ENCODE data around the gene RPP25. TPM values are rescaled to one million over a fixed set of nuclear protein-coding genes. Genes with fewer than 3 reads are reported as not detected.

Gene RPP25
- total RNA-seq, 1 experiment from 2014 or later: 22.5 TPM

DNA sequence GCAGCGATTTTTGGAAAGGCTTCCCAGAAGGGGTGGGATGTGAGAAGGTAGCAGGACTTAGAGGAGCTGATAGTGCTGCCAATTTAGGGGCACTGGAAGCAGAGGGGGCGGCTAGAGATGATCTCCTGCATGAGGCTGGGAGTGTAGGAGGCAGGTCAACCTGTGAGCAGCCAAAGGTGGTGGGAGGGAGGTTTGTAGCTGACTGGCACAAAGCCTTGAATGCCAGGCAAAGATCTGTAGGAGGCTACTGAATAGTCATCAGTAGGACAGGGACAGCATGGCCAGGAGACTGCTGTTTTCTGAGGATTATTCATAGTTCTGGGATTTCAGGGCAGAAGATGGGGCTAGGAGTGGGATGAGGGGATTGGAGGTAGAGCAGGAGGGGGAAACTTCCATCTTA is 41.0 kb upstream of the RPP25 start:
- H3K27me3 ChIP-seq (replicated peaks; ENCODE audit: insufficient read depth, low read depth, low read length, poor library complexity): peaks cover 6% of the 10 kb centered on the region
- POLR2A ChIA-PET (ENCODE audit: low non-redundant PET): no interaction called here

DNA sequence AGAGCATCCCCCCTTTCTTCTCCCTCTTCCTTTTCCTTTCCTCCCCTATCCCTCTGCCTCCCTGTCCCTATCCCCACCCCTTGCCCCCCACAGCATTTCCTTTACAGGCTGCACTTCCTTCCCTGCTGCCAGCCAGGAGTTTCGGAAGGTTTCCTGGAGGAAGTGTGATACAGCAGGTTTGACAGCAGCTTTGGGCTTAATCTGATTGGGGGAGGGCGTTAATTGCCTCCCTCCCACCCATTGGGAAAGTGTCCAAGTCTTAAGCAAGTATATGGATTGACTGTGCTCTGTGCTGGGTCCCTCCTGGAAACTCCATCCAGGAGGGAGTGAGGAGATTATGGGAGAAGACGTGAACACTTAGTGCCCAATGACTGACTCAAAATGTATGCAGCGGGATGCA is 40.6 kb upstream of the RPP25 start:
- peaks cover 5% of the 10 kb centered on the region for H3K4me1 ChIP-seq (ENCODE audit: insufficient read depth, low read length, poor library complexity, severe bottlenecking)
- no peaks in the 10 kb centered on the region for H3K36me3 ChIP-seq (ENCODE audit: insufficient read depth, low read length, poor library complexity, severe bottlenecking)
- peaks cover 6% of the 10 kb centered on the region for H3K27me3 ChIP-seq (replicated peaks; ENCODE audit: insufficient read depth, low read depth, low read length, poor library complexity)
- no TSS peak for BruUV-seq (replicated peaks)
- H3K27ac ChIP-seq (ENCODE audit: low read depth, low read length, poor library complexity, severe bottlenecking): no peak overlapping the region
- ChIA-PET POLR2A (ENCODE audit: low non-redundant PET) (no interaction called here), CTCF (interaction anchor here (0.7 kb wide), 1 partner anchor 625 kb away, joined by 3 read pairs; no protein-coding TSS in a partner anchor)
- no peak overlapping the region for H3K4me3 ChIP-seq (ENCODE audit: low read depth, low read length, poor library complexity, severe bottlenecking)
- TF ChIP-seq EZH2 (IDR thresholded peaks at IDR 0.05; ENCODE audit: borderline replicate concordance, low read depth, low read length, poor library complexity, severe bottlenecking): no peak
- TF ChIP-seq, protein P1, sequence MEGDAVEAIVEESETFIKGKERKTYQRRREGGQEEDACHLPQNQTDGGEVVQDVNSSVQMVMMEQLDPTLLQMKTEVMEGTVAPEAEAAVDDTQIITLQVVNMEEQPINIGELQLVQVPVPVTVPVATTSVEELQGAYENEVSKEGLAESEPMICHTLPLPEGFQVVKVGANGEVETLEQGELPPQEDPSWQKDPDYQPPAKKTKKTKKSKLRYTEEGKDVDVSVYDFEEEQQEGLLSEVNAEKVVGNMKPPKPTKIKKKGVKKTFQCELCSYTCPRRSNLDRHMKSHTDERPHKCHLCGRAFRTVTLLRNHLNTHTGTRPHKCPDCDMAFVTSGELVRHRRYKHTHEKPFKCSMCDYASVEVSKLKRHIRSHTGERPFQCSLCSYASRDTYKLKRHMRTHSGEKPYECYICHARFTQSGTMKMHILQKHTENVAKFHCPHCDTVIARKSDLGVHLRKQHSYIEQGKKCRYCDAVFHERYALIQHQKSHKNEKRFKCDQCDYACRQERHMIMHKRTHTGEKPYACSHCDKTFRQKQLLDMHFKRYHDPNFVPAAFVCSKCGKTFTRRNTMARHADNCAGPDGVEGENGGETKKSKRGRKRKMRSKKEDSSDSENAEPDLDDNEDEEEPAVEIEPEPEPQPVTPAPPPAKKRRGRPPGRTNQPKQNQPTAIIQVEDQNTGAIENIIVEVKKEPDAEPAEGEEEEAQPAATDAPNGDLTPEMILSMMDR (conservative IDR thresholded peaks at IDR 0.05; ENCODE audit: low read depth, low read length): no peak
- H3K9me3 ChIP-seq (ENCODE audit: low read depth, low read length, poor library complexity, severe bottlenecking): no peaks in the 10 kb centered on the region
- intact Hi-C loops (cut with micrococcal nuclease; ENCODE audit: unreplicated experiment): no loop called here
- no peak for DNase-seq (ENCODE audit: low spot score)

More for the DNA sequence above, 41.0 kb upstream of the RPP25 start:
- no peak overlapping the region for H3K27ac ChIP-seq (ENCODE audit: low read depth, low read length, poor library complexity, severe bottlenecking)
- H3K4me3 ChIP-seq (ENCODE audit: low read depth, low read length, poor library complexity, severe bottlenecking): no peak overlapping the region
- intact Hi-C loops (cut with micrococcal nuclease; ENCODE audit: unreplicated experiment): no loop called here
- CTCF ChIA-PET: interaction anchor here (0.7 kb wide), 1 partner anchor 625 kb away, joined by 3 read pairs; no protein-coding TSS in a partner anchor
- no TSS peak for BruUV-seq (replicated peaks)
- peaks cover 5% of the 10 kb centered on the region for H3K4me1 ChIP-seq (ENCODE audit: insufficient read depth, low read length, poor library complexity, severe bottlenecking)
- no peaks in the 10 kb centered on the region for H3K36me3 ChIP-seq (ENCODE audit: insufficient read depth, low read length, poor library complexity, severe bottlenecking)
- TF ChIP-seq, protein P1 (conservative IDR thresholded peaks at IDR 0.05; ENCODE audit: low read depth, low read length): no peak
- TF ChIP-seq EZH2 (IDR thresholded peaks at IDR 0.05; ENCODE audit: borderline replicate concordance, low read depth, low read length, poor library complexity, severe bottlenecking): no peak
- no peaks in the 10 kb centered on the region for H3K9me3 ChIP-seq (ENCODE audit: low read depth, low read length, poor library complexity, severe bottlenecking)
- no peak for DNase-seq (ENCODE audit: low spot score)

DNA sequence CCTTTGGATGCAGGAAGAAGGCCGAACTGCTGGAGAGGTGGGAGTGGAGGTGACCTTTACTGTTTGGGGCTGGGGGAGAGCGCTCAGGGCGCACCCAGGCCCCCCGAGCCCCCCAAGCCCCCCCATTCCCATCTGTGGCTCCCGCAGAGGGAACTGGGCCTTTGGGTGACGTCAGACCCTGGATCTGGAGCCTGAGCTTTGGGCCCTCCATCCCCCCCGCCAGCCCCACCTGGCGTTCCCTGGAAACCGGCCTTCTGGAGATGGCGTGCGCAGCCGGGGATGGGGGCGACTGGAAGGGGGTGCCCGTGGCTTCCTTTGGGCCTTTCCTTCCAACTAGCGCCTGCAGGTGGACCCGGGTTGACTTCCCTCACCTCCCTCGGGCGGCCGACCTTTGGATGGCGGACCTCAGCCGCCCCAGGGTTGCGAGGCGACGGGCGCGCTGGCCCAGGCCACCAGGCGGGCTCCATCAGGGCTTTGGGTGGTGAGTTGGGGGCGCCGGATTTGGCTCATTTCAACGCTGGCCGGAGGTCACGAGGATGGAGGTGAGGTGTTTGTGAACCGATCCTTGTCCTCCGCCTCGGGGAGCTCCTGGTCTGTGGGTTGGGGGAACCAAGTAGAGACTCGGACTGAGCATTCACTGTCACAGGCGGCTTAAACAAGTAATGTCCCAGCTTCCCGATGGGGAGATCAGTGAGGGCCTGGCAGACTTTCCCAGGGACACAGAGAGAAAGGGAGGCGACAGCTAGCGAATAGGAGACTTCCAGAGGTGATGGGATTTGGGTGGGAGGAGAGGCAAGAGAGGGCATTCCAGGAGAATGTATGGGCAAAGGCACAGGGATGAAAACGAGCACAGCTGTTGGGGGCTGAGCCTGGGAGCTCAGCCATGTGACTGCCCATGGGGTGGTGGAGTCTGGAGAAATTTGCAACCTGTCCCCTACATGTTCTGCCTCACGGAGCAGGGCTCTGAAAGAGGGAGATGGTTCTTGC is 39.5 kb upstream of the RPP25 start:
- CTCF ChIA-PET: no interaction called here
- peak overlapping the region; percentile 60 for H3K4me3 ChIP-seq (ENCODE audit: low read depth, low read length, poor library complexity, severe bottlenecking)
- H3K9me3 ChIP-seq (ENCODE audit: low read depth, low read length, poor library complexity, severe bottlenecking): no peaks in the 10 kb centered on the region
- H3K27ac ChIP-seq (ENCODE audit: low read depth, low read length, poor library complexity, severe bottlenecking): no peak overlapping the region
- POLR2A ChIA-PET (ENCODE audit: low non-redundant PET): interaction anchor here (0.6 kb wide), 1 partner anchor 37 kb away, joined by 10 read pairs; no protein-coding TSS in a partner anchor
- intact Hi-C loops (cut with micrococcal nuclease; ENCODE audit: unreplicated experiment): no loop called here
- peaks cover 11% of the 10 kb centered on the region for H3K27me3 ChIP-seq (replicated peaks; ENCODE audit: insufficient read depth, low read depth, low read length, poor library complexity)
- H3K36me3 ChIP-seq (ENCODE audit: insufficient read depth, low read length, poor library complexity, severe bottlenecking): no peaks in the 10 kb centered on the region
- BruUV-seq (replicated peaks): no TSS peak
- TF ChIP-seq, protein P1 (conservative IDR thresholded peaks at IDR 0.05; ENCODE audit: low read depth, low read length): no peak
- TF ChIP-seq EZH2 (IDR thresholded peaks at IDR 0.05; ENCODE audit: borderline replicate concordance, low read depth, low read length, poor library complexity, severe bottlenecking): no peak
- DNase-seq (ENCODE audit: low spot score): no peak
- H3K4me1 ChIP-seq (ENCODE audit: insufficient read depth, low read length, poor library complexity, severe bottlenecking): peaks cover 5% of the 10 kb centered on the region

Measured in A673 (cell line).